MV-4-11 (cell line): Measurements from ENCODE around the gene USP21.

Experiments used
- DNase-seq: peaks from one replicate; lab custom pipeline; 2025; lab: John Stamatoyannopoulos, UW

Gene USP21, protein sequence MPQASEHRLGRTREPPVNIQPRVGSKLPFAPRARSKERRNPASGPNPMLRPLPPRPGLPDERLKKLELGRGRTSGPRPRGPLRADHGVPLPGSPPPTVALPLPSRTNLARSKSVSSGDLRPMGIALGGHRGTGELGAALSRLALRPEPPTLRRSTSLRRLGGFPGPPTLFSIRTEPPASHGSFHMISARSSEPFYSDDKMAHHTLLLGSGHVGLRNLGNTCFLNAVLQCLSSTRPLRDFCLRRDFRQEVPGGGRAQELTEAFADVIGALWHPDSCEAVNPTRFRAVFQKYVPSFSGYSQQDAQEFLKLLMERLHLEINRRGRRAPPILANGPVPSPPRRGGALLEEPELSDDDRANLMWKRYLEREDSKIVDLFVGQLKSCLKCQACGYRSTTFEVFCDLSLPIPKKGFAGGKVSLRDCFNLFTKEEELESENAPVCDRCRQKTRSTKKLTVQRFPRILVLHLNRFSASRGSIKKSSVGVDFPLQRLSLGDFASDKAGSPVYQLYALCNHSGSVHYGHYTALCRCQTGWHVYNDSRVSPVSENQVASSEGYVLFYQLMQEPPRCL

DNA sequence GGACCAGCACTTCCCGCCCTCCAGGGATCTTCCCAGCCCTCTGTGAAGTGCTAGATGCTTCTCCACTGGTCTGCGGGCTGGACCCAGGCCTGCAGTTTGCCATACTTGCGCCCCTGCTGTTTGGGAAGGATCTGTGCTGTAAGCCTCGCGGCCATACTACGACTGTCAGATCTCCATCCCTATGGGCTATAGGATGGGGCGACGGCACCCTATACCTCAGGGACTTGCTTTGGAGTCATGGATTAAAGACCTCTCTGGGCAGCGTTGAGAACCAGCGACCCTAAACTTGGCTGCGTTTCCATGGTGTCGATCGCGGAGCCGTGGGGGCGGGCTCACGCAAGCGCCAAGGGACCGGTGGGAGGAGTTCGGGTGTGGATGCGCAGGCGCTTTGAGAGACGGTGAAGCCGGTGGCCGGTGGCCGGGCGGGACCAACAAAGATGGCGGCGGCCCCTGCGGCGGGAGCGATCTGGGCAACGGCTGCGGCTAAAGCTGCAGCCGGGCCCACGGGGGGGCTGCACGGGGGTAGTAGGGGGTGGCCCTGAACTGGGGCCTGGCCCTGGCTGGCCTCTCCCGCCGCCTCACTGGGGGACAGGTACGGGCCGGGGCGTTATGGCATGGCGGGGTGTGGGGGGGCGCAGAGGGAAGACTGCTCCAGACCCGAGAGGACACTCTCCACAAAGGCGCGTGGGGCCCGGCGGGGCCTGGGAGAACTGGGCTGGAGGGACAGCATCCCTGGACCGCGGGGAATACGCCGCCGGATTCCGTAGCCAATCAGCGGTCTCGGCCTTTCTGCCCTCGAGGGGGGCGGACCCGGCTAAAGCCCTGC, at the start of gene USP21:
Gene USP21, plus strand, starts transcription at position 414 of the 826 bp plus-strand sequence. CDS start 1,141 bp downstream, outside the sequence.
- peak; percentile 83 for DNase-seq

DNA sequence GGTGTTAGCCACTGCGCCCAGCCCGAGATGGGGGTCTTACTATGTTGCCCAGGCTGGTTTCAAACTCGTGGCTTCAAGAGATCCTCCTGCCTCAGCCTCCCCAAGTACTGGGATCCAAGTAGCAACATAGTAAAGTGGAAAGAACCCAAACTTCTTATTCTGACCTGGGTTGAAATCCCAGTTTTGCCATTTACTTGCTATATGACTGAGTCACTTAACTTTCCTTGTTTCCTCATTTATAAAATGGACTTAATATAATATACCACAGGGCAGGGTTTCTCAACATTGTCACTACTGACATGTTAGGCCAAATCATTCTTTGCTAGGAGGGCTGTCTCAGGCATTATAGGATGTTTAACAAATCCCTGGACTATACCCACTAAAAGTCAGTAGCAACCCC, 48.2 kb upstream of the USP21 start:
- DNase-seq, result peak; percentile 28

DNA sequence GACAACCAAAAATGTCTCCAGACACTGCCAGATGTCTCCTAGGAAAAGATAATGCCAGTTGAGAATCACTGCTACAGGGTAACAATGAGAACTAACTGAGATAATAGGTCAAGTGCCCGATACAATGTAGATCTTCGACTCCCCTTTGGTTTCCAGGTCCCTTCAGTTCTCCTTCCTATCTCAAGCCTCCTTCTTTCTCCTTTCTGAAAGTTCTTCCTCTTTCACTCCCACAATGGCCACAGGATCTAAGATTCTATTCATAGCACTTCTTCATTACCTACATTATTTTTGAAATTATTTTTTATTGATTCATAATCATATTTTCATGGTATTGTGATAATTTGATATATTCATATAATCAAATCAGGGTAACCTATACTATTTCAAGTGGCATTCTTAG, 47.8 kb upstream of the USP21 start:
- peak; percentile 68 for DNase-seq

DNA sequence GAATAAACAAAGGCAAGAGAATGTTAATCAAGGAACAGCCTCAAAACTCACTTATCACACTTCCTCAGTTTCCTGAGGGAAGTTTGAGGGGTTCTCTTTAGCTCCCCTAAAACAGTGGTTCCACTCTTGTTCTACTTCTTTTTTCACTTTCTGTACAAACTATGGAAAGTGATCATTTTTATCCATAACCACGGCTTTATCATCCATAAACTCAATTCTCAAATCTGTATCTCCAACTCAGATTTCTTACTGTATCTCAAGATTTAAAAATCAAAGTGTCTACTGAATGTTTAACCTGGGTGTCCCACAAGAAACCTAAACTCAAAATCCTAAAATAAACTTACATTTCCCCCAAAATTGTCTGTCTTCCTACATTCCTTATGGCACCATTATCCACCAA, 45.4 kb upstream of the USP21 start:
- no peak for DNase-seq

DNA sequence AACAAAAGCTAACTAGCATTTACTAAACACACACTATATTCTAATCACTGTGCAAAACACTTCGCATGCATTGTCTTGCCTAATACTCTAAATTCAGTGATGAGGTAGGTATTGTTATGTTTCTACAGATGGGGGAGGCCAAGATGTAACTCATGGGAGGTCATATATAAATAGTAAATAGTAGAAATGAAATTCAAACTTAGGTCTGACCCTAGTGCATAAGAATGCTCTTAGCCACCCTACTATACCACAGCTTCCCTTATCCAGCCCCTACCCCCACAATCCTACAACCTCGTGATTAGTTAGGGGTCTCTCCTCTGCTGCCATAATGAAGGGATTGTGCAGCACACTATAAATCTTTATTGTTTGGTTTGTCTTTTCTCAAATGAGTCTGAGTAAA, 44.7 kb upstream of the USP21 start:
- peak; percentile 15 for DNase-seq

DNA sequence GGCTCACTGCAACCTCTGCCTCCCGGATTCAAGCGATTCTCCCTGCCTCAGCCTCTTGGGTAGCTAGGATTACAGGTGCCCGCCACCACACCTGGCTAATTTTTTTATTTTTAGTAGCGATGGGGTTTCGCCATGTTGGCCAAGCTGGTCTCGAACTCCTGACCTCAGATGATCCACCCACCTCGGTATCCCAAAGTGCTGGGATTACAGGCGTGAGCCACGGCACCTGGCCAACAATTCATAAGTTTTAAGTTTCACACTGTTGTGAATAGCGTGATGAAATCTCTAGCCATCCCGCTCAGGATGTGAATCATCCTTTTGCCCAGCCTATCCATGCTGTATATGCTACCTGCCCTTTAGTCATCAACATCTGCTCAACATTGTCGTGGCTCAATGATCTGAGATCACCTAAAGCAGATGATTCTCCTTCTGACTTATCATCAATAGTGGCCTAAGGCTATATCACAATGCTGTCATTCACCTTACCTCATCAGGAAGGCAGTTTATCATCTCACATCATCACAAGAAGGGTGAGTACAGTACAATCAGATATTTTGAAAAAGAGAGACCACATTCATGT, 44.1 kb upstream of the USP21 start:
- peak; percentile 52 for DNase-seq

DNA sequence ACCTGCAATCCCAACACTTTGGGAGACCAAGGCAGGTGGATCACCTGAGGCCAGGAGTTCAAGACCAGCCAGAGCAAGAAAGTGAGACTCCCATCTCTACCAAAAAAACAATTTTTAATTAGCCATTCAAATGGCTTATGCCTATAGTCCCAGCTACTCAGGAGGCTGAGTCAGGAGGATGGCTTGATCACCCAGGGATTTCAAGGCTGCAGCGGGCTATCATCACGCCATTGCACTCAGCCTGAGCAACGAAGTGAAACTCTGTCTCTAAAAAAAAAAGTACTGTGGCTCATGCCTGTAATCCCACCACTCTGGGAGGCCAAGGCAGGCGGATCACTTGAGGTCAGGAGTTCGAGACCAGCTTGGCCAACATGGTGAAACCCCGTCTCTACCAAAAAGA, 43.3 kb upstream of the USP21 start:
- peak; percentile 37 for DNase-seq

DNA sequence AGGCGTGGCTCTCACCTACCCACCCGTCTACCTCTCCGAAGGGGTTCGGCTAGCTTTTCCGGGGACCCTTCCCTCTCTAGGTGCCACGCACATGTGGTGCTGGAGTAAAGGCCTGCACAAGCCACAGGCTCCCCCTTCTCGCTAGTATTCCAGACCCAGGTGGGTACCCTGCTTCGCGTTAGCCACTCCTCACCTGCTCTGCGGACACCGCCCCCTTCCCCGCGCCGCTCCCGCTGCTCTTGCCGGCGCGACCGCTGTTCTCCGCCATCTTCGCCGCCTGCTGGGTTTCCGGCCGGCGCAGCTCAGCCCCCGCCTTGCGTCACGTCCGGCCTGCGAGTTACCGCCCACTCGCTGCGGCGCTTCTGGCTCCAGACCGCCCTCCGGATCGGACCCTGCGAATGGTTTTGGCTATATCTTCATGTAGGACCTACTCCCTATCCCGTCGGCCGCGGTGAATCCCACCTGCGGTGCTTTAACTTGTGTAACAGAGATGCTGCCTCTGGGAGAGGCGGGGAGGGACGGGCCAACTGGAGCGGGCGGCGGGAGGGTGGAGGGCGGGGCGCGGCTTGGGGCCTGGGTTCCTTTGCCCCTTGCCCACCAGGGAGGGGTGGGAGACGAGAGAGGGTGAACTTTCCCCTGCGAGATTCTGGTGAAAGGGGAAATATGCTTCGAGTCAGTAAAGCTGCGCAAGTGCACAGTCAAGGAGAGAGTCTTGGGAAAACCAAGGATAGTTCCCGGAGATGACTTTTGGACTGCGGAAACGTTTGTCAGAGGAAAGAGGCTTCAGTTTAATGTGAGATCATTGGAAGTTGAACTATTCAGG, 41.3 kb upstream of the USP21 start, which contains the start of the genes NIT1 and PFDN2:
Gene NIT1, plus strand, starts transcription at position 347 of the 823 bp plus-strand sequence. Its CDS starts 72 bp downstream, at position 419.
Gene PFDN2, minus strand, starts transcription at position 279 of the 823 bp plus-strand sequence. Its CDS starts 11 bp downstream, at position 268.
- peak; percentile 63 for DNase-seq

DNA sequence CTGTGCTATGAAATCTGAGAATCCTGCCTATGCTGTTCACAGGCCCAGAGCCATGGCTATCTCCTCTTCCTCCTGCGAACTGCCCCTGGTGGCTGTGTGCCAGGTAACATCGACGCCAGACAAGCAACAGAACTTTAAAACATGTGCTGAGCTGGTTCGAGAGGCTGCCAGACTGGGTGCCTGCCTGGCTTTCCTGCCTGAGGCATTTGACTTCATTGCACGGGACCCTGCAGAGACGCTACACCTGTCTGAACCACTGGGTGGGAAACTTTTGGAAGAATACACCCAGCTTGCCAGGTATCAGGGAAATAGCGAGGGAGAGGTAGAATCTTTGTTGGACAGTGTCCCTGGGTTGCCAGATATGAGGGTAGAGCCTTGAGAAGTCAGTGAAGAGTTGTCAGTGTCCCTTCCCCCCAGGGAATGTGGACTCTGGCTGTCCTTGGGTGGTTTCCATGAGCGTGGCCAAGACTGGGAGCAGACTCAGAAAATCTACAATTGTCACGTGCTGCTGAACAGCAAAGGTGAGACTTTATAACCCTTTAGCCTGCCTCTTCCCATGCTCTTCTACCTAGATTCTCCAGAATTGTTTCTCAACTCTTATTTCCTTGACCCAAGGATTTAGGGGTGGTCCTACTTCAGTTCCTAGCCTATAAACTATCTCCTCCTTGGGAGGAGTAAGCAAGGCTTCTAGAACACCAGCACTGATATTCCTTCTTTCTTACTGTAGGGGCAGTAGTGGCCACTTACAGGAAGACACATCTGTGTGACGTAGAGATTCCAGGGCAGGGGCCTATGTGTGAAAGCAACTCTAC, 40.0 kb upstream of the USP21 start:
- peak; percentile 57 for DNase-seq

DNA sequence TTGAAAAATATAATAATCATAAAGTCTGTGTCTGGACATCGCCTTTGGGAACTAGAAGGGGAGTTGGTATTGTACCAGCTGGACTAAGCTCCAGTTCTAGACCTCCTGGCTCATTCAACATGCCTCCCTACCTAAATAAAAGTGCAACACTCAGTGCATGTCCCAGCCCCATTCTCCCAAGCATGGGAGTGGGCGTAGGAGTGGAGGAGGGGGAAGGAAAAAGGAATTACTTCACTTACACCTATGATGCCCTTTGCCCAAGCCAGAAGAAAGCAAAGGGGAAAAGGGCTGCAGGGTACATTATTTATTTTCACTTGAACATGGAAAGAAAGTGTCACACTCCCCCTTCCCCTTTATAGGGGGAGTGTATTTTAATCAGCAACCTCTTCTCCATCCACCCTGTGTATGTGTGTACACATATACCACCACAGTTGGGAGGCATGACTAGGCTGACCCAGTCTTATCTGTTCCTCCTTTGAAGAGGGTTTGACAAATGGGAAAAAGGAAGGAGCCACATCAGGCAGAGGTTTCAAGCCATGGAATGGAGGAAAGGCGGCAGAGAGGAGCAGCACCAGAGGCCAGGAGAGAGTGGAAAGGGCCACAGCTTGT, 38.2 kb upstream of the USP21 start:
- peak; percentile 26 for DNase-seq

DNA sequence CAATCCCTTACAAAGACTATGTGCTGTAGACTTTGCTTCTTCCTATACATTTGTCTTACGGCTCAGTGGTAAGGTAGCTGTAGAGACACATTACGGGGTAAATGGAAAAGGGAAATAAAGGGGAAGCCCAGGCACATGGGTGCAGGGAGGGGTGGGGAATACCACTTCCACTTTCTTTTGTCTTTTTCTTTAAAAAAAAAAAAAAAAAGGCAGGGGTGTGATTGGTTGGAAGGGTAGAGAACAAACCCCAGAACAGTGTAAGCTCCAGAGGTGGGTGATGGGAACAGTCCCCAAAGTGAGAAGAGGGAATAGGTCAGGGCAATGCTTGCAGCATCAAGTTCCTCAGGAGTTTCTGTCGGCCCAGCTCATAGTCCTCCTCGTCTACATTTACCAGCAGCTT, 37.5 kb upstream of the USP21 start:
- DNase-seq, result peak; percentile 88

DNA sequence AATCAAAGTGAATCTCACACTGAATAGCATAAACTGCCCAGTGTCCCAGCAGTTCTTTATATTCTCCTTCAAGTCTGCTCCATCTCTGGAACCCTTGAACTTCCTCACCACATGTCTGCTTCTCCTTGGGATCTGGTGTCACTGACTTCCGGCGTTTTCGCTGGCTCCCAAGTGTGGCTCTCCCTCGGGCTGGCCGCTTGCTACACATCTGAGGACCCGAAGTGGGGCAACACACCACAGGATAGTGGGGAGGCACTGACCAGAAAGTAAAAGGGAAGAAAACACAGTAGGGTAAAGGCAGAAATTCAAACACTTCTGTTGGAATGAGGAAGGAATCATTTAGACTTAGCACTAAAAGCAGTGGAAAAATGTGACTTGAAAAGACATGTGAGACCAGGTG, 36.3 kb upstream of the USP21 start:
- DNase-seq, result no peak

DNA sequence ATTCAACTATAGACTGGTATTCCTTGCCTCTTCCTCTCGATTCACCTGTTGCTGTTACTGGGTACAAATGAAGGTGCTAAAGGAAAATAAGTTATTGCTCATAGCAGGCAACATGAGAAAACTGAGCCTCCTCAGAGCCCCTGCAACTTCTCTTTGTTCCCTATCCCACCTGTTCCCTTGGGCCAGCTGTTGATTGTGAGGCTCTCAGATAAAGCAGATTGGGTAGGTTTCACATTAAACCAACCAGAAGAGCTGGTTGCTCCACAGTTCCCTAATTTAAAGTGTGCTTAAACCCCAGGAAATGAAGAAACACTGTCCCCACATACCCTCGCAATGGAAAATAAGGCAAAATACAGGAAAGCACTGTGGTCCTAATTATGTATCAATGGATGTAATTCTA, 31.7 kb upstream of the USP21 start:
- DNase-seq, result peak; percentile 77

DNA sequence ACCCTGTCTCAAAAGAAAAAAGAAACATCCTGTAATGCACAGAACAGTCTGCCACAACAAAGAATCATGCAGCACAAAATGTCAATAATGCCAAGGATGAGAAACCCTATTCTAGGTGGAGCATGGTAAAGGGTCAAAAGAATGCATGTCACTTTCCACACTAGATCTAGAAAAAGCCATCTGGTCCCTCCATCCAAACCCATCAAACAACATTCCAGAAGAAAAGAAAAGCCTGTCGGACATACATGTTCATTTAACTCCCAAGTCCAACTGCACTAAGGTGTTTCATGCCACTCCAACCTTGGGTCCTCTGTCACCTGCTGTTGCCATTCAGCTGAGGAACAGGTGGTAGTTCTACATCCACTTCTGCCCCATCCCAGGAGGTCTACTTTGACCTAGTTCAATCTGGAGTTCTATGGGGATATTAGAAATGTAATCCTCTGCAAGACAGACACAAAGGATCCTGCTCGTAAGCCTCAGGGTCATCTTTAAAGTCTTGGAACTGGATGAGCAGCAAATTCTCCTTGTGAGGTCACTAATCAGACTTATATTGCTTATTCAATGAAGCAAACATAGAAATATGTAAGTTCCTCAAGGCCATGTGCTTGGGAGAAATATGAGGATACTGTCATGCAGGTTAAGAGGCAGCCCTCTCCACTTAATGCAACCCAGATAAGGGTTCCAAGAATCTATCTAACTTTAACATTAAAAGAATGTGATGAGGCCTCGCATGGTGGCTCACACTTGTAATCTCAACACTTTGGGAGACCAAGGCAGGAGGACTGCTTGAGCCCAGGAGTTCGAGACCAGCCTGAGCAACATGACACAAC, 30.5 kb upstream of the USP21 start:
- no peak for DNase-seq

DNA sequence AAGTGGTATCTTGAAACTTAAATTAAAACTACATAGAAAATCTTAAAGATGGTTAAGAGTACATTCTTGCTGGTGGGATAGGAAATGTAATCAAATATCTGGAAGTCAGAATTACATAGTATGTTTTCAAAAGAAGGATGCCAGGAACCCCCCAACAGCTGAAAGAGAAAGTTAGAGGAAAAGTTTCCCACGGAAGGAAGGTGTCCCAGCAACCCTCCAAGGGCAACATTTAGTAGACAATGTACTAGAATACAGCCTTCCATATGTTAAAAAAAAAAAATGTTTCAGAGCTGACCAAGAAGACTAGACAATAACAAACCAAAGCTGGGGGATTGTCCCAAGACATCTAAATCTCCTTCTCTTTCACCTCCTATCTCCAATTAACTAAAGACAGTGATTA, 29.0 kb upstream of the USP21 start:
- no peak for DNase-seq

DNA sequence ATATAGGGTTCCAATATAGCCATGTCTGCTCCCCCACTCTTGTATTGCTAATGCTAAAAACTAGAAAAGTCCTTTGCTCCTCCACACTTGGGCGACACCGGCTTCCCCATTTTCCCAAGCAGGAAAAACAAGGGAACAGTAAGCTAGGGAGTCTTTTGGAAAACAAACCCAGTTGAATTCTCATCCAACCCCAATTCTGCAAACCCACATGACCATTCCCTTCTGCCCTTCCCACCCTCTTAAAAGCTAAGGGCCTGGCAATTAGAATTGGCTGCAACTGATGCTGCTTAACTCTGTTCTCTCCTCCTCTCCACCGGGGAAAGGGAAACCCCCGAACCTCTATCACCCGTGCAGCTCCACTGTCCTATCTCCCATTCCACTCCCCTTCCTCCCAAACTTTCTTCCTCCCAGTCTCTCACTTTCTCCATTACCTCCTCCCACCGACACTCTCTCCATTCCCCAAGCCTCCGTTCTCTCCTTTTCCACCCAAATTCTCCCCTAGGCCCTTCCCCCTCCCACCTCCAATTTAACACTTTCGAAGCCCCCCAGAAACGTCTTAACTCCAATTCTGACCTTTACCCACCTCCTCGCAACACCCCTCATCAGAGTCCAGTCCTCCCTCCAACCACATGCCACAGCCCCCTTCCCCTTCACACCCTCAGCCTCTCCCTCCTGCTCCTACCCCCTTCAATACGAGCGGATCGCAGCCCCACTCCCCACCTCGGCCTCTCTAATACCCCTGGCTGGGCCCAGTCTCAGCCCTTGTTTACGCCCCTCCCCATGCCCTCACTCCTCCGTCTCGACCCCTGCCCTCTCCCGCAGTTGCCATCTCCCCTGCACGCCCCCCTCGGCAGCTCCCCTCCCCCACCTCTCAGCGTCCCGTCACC, 27.5 kb upstream of the USP21 start:
- DNase-seq, result no peak

DNA sequence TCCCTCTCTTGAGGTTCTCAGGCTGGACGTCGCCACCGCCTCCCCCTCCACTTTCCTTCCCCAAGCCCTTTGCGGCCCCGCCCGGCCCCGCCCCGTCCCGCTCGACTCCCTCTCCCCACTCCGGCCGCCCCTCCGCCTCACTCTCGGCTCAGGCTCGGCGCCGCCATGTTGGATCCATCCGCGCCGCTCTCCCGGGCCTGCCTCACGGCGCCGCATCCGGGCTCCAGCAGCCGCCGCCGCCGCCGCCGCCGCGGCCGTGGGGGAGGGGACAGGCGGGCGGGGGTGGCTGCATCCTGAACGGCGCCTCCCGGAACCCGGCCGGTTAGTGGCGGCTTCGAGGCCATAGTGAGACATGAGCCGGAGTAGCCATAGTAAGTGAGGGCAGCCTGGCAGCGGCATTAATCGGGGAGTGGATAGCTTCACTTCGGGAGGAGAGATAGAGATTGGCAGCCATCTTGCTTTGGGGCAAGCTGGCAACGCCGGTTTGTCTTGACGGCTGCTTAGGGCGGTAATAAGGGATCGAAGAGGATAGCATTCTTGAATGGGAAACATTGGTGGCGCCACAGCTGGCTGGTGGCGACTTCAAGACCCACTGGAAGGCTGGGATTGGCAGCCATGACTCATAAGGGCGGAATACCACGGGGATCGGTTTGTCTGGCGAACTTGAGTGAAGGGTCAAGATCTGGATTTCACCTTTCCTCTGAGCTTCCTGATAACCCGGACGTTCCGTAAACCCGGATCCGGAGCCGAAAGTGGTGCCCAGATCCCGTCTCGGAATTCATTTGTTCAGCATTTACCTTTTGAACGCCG, 26.7 kb upstream of the USP21 start, which contains the start of gene DEDD:
Gene DEDD, minus strand, starts transcription at position 258 of the 810 bp plus-strand sequence. CDS start 8,205 bp downstream, outside the sequence.
- peak; percentile 97 for DNase-seq
